Inflammatory macrophage treated with lipopolysaccharide for 1 hour (primary cell): ENCODE data around the gene DNAJB4.
"Not testable (repeated sequence)": the region's sequence is repeated elsewhere in the genome, so short reads cannot be mapped to it uniquely, and the experiment has no call there.

Source experiments
- DNase-seq, 2 donors: peaks; one replicate each; pipeline ENCODE4 v3.0.0-alpha.2; 2020 to 2022

DNAJB4 gene

DNA sequence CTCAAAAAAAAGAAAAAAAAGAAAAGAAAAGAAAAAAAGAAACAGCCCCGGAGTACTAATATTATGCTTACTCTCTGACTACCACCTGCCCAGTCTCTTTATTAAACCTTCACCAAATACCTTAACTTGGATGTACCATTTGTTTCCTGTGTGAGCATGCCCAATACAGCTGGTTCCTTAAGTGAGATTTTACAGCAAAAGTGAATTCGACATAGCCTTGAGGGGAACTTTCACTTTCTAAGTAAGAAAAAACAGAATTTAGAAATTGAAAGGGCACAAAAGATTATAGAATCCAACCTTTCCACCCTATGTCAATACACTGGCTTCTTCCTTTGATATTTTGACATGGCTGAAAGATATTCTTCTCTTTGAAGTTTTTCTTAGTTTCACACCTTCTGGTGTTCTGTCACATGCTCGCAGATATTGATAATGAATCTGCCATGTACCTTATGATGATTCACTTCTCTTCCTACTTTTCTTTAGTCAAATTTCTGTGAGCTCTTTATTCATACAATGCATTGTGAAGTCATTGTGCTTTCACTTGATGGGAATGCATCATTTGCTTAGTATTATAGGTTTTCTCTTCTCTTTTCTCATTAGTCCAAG, 35.8 kb downstream of the DNAJB4 start:
- DNase-seq = no peak

GRCh38 chr1:78043436-78043835, 38.7 kb downstream of the DNAJB4 start:
- DNase-seq = no peak

- DNase-seq = peak in 1 of 2 donors; percentile 11
These were observed 40.2 kb downstream of the DNAJB4 start for GRCh38 chr1:78044796-78045562.

DNA sequence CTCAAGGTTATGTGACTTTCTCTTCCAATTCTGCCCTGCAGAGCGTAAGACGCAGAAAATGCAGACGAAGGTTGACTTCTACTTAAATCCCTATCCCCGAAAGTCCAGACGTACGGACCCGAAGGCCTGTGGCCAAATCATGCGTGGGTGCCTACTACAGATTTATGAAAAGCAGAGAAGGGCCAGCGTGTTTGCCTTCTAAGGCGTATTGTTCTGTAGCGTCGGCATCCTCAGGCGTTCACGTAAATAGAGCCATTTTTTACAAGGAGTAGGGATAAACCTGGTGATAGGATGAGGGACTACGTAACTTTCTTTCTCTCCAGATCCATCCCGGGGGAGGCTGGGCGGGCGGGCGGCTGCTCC, 40.8 kb downstream of the DNAJB4 start:
- DNase-seq = no peak

- DNase-seq = no peak
These were observed 41.4 kb downstream of the DNAJB4 start, which contains the start of gene GIPC2 for GRCh38 chr1:78045926-78046778. GIPC2 (plus strand) TSS chr1:78045966; CDS start chr1:78046095, 129 bp downstream.

- DNase-seq = no peak
These were observed 42.4 kb downstream of the DNAJB4 start for GRCh38 chr1:78047106-78047505.

DNA sequence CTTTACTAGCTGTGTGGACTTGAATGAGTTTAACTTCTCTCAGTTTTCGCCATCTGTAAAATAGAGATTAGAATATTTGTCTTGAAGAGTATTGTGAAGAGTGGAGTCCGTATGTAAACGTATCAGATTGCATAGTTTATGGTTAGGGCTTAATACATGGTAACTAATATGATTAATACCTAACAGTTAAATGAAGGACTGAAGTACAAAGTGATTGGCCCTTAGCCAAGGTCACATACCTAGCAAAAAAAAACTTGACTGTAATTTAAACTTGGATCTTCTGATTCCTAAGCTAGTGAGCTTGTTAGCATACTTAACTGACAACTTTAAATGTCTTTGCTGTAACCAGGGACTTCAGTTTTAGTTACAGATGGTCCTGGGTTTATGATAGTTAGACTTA, 42.9 kb downstream of the DNAJB4 start:
- DNase-seq = no peak

GRCh38 chr1:78048446-78048845, 43.7 kb downstream of the DNAJB4 start:
- DNase-seq = no peak

DNA sequence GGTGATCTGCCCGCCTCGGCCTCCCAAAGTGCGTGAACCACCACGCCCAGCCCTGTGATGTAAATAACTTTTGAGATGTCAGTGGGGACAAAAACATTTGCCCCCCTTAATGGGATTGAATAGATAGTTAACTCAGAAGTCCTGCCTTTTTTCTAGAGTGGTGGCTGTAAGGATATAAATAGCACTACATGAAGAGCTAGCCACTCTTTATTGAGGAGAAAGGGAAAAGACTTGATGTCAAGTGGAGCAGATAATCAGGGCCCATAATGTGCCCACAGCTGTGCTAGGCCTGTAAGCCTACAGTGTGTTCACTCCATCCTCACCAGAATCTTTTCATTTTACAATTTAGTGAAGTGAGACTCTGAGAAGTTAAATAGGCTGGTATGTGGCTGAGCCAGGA, 44.7 kb downstream of the DNAJB4 start:
- no peak for DNase-seq

- DNase-seq = no peak
These were observed 46.3 kb downstream of the DNAJB4 start for GRCh38 chr1:78051005-78051404.

- peak; percentile 7 to 13 for DNase-seq
These were observed 48.1 kb downstream of the DNAJB4 start for GRCh38 chr1:78052685-78053405.

- no peak for DNase-seq
These were observed 48.8 kb downstream of the DNAJB4 start for GRCh38 chr1:78053498-78053897.

- no peak for DNase-seq
These were observed 49.8 kb downstream of the DNAJB4 start for GRCh38 chr1:78054559-78054958.

DNA sequence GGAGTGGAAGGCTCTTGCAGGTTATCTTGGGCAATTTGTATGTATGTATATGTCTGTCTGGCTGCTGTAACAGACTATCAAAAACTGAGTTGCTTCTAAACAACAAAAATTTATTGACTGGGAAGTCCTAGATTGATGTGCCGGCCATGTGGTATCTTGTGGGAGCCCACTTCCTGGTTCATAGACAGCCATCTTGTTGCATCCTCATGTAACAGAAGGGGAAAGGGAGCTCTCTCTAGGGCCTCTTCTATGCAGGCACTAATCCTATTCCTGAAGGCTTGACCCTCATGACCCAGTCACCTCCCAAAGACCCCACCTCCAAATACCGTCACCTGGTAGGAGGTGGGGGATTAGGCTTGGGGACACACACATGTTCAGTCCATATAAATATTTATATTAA, 50.2 kb downstream of the DNAJB4 start:
- no peak for DNase-seq

DNA sequence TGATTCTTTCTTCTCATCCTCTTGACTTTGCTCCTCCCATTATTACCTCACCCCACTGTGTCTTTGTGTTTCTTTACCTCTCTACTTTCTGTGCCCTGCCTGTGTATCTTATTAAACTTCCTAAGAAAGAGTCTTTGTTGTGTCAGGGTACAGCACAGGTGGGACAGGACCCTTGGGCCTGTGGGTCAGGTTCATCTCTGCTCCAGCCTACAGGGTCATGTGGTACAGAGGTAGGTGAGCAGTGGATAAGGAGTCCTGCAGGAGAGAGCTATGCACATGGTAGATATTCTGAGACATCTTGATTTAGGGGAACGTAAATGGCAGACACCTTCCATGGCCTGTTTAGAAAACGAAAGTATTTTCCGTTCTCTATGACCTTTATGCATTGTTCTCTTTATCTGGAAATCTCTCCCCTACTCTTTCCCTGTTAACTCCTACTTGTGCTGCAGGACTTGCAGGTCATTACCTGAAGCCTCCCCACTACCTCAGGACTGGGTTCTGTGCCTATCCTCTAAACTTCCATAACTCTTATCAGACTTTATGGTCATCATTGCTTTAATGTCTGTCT, 50.9 kb downstream of the DNAJB4 start:
- DNase-seq = no peak

DNA sequence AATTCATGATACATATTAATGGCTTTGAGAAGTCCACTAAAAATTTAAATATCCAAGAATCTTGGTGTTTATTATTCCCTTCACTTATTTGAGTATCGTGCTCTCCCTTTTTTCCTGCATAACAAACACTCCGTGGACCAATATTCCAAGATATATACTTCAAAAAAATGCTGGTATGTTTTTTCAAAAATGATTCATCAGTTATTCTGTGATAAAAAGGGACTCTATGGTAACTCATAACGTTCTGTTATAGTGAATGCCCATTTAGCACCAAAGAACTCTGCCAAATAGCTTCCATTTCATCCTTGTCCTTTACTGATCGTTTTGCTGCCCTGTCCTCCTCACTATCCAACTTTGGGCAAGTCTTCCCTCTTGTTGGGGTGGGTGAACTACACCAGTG, 53.9 kb downstream of the DNAJB4 start:
- DNase-seq = no peak

- DNase-seq = no peak
These were observed 56.3 kb downstream of the DNAJB4 start for GRCh38 chr1:78060857-78061563.

GRCh38 chr1:78061825-78062523, 57.2 kb downstream of the DNAJB4 start:
- DNase-seq = no peak

- DNase-seq = not testable (repeated sequence)
These were observed 60.1 kb downstream of the DNAJB4 start for GRCh38 chr1:78064886-78065285.
